ENCODE results near the gene MYH6.
"Not testable (repeated sequence)": the region's sequence is repeated elsewhere in the genome, so short reads cannot be mapped to it uniquely, and the experiment has no call there.

MYH6 gene

DNA sequence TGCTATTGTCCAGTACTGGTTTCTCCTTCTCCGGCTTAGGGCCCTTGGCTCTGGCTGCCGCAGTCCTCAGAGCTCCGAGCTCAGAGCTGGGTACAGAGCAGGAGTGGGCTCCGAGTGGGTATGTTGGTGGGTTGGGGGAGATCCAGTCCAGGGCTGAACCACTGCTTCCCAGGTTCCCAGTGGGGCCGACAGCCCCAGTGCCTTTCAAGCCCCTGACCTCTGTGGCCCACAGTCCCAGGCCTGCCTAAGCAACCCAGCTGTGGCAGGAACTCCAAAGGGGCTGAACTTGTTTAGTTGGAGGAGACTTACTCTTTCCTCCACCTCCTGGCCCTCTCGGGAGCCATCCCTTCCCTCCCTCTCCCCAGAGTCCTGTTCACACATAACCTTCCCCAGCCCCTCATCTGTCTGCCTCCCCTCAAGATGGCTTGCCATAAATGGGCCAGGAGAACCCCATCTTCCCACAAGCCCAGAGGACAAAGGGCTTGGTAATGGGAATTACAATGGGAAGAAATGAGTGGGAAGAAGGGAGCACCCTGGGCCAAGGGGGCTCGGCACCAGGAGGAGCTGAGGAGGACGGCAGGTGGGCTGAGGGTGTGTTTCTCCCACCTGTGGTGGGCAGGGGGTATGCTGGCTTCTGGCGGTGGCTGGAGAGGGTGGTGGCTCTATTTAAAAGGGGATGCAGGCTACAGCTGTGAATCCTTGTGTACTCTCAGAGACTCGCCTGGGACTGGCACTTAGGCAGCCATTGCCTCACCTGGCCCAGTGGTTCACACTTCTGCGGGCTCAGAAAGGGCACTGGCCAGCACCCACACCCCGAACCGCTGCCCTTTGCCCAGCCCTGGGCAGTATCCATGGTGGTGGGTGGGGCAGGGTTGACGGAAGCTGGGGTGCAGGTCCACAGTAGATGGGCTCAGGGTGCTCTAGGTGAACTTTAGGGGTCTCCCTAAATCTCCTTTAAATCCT is 3.8 kb upstream of the MYH6 start:
- DNase-seq (no peak), ATAC-seq (no peak)
- H3K27ac Mint-ChIP-seq: no peak overlapping the region
- H3K36me3 Mint-ChIP-seq (ENCODE audit: low read depth): no peaks in the 10 kb centered on the region
- peaks cover 4% of the 10 kb centered on the region for H3K27me3 Mint-ChIP-seq
- no peaks in the 10 kb centered on the region for H3K9me3 Mint-ChIP-seq
- H3K4me3 Mint-ChIP-seq: no peak overlapping the region
- no peaks in the 10 kb centered on the region for H3K4me1 Mint-ChIP-seq

DNA sequence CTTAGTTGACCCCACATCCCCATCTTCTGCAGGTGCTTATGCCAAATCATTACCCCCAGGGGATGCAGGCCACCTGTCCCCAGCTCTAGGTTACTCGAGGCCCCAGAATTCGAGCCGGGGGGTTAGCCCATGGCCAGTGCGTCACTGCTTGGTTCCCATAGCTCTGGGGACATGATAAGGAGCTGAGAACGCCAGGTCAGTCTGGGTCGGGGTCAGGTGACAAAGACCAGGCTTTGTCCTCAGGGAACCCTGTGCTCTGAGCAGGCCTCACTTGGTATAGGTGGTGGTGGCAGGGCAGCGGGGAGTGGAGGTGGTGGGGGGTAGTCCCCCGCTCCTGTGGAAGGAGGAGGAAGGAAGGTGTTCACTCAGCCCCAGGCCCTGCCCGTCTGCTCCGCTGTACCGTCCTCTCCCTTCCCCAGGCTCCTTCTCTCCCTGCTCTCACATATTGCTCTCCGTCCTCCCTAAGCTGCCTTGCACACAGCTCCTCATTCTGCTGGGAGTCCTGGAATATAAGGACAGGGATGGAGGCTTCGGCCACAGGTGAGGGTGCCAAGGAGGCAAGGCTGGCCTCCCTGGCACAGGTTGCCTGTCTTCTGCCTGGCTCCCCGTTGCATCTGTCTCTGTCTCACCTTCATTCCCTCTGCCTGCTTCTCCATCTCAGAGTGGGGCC is 2.0 kb upstream of the MYH6 start:
- H3K27ac Mint-ChIP-seq: no peak overlapping the region
- no peaks in the 10 kb centered on the region for H3K36me3 Mint-ChIP-seq (ENCODE audit: low read depth)
- ATAC-seq (no peak), DNase-seq (no peak)
- H3K27me3 Mint-ChIP-seq: peaks cover 6% of the 10 kb centered on the region
- H3K4me1 Mint-ChIP-seq: no peaks in the 10 kb centered on the region
- no peak overlapping the region for H3K4me3 Mint-ChIP-seq
- H3K9me3 Mint-ChIP-seq: no peaks in the 10 kb centered on the region

DNA sequence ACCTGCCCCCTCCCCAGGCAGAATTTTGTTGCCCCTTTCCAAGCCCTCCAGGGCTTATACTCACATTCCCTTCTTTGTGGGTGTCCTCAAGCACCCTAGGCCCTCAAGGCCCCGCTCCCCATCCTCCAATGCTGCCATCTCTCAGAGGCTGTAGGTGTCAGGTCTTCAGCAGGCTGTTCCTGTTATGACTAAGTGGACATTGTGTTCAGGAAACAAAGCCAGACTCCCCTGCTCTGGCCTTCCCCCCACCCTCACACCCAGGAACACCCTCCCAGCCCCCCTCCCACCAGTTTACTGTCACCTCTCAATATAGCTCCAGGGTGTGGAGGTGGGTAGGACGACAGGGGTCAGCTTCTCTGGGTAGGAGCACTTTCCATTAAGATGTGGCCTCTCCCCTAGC is 1.4 kb upstream of the MYH6 start:
- Mint-ChIP-seq H3K4me1 (no peaks in the 10 kb centered on the region), H3K4me3 (no peak overlapping the region), H3K9me3 (no peaks in the 10 kb centered on the region), H3K27me3 (peaks cover 6% of the 10 kb centered on the region), H3K27ac (no peak overlapping the region), H3K36me3 (ENCODE audit: low read depth) (no peaks in the 10 kb centered on the region)
- ATAC-seq: no peak
- DNase-seq: no peak

DNA sequence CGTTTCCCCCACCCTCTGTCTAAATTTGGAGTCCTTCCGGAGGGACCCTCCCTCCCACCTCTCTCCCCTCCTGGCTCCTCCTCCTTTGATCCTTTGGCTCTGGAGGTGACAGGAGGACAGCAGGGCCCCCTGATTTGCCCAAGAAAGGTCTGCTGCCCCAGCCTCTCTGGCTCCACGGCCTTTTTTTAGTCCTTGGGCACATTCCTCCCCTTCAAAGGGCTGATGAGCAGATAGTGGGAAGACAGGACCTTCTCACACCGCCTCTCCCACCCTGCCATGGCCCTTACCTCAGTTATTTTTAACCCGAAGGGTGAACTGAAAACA is 196 bp upstream of the MYH6 start:
- Mint-ChIP-seq H3K27me3 (peaks cover 8% of the 10 kb centered on the region), H3K4me3 (no peak overlapping the region), H3K27ac (no peak overlapping the region), H3K9me3 (no peaks in the 10 kb centered on the region), H3K36me3 (ENCODE audit: low read depth) (no peaks in the 10 kb centered on the region), H3K4me1 (no peaks in the 10 kb centered on the region)
- DNase-seq (no peak), ATAC-seq (no peak)

DNA sequence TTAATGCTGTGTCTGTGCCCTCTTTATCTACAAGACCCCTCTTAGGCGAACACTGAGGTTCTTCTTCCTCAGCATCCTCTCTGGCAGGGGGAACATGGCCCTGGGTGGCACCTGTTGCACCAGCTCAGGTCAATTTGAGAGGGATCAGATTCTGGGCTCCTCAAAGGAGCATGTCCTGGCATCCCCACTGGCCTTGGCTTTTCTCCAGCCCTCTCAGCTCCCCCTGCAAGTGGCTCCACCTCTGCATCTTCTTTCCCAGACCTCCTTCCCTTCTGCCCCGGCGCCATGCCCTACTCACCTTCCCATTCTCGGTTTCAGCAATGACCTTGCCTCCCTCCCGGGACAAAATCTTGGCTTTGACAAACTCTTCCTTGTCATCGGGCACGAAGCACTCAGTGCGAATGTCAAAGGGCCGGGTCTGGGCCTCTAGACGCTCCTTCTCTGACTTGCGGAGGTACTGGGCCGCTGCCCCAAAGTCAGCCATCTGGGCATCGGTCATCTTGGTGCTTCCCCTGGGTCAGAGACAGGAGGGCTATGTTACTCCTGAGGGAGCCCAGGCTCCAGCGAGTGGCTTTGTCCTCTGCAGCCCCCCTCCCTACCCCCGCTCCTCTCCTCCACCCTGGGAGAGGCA is 1.2 kb downstream of the MYH6 start:
- no peak overlapping the region for H3K4me3 Mint-ChIP-seq
- H3K4me1 Mint-ChIP-seq: no peaks in the 10 kb centered on the region
- H3K27me3 Mint-ChIP-seq: peaks cover 11% of the 10 kb centered on the region
- ATAC-seq: no peak
- no peaks in the 10 kb centered on the region for H3K36me3 Mint-ChIP-seq (ENCODE audit: low read depth)
- no peak overlapping the region for H3K27ac Mint-ChIP-seq
- no peaks in the 10 kb centered on the region for H3K9me3 Mint-ChIP-seq
- no peak for DNase-seq

DNA sequence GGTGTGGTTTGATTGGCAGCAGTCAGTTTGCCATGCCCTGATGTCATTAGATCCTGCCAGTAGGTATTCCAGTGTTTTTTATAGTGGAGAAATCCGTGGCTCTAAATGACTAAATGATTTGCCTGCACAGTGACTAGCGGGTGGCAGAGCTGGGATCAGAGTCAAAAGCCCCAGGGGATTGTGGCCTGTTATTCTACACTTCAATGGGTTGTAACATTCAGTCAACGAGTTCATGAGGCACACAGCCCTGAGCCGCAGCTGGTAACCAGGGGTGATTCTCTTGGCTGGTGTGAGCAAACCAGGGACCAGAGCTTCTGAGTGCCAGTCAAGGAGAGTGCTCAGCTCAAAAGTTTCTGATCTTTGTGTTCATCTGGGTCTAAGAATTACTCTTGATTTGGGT is 1.8 kb downstream of the MYH6 start:
- Mint-ChIP-seq H3K9me3 (no peaks in the 10 kb centered on the region), H3K27me3 (peaks cover 11% of the 10 kb centered on the region), H3K36me3 (ENCODE audit: low read depth) (no peaks in the 10 kb centered on the region), H3K4me3 (no peak overlapping the region), H3K4me1 (no peaks in the 10 kb centered on the region), H3K27ac (no peak overlapping the region)
- ATAC-seq (no peak), DNase-seq (no peak)

DNA sequence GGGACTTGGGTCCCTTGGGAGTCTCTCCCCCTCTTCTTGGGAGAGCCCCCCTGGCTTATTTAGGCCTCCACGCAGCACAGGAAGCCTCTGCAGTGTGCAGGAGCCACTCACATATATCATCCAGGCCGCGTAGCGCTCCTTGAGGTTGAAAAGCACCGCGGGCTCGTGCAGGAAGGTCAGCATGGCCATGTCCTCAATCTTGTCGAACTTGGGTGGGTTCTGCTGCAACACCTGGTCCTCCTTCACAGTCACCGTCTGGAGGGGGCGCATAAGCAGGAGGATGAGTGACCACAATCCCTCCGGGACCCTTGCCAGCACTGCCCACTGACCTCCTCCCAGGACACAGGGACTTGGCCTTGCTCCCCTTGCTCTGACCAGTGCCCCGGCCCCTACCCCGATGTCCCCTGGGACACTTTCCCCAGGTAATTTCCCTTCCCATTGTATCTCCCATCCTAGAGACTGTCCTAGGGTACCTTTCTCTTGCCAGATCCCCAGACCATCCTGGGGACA is 2.5 kb downstream of the MYH6 start:
- Mint-ChIP-seq H3K4me3 (no peak overlapping the region), H3K27ac (no peak overlapping the region), H3K4me1 (no peaks in the 10 kb centered on the region), H3K36me3 (ENCODE audit: low read depth) (no peaks in the 10 kb centered on the region), H3K27me3 (peaks cover 11% of the 10 kb centered on the region), H3K9me3 (no peaks in the 10 kb centered on the region)
- ATAC-seq: no peak
- no peak for DNase-seq

DNA sequence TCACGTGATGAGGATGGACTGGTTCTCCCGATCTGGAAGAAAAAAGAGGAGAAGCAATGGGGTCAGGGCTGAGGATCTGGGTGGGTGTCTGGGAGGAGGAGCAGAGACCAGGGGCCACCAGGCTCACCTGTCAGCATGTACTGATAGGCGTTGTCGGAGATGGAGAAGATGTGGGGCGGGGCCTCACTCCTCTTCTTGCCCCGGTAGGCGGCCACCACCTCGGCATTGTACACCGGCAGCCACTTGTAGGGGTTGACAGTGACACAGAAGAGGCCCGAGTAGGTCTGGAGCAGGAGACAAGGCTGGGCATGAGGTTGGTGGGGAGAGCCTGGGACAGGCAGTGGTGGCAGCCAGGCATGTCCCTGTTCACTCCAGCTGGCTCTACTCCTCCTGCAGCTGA is 3.0 kb downstream of the MYH6 start:
- no peak for DNase-seq
- Mint-ChIP-seq H3K4me1 (no peaks in the 10 kb centered on the region), H3K27me3 (peaks cover 11% of the 10 kb centered on the region), H3K4me3 (no peak overlapping the region), H3K36me3 (ENCODE audit: low read depth) (no peaks in the 10 kb centered on the region), H3K27ac (no peak overlapping the region), H3K9me3 (no peaks in the 10 kb centered on the region)
- no peak for ATAC-seq

DNA sequence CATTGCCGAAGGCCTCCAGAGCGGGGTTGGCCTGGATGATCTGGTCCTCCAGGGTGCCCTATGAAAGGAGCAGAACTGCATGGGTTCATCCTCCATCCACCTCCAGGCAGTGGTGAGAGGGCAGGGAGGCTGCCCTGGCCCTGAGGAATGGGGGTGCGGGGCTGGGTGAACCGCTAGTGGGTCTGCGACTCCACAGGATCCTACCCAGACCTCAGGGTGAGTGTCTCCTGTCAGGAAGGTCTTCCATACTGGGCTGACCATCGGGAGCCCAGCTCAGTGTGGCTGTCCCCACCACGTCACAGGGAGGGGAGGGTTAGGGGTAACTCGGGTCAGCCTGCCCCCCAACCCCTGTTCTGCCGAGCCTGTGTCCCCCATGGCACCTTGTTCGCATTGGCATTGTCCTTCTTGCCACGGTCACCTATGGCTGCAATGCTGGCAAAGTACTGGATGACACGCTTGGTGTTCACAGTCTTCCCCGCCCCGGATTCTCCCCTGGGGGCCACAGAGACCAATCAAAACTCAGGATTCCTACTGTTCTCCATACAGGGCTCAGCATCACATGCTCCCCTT is 3.7 kb downstream of the MYH6 start:
- Mint-ChIP-seq H3K4me1 (no peaks in the 10 kb centered on the region), H3K27ac (no peak overlapping the region), H3K4me3 (no peak overlapping the region), H3K36me3 (ENCODE audit: low read depth) (no peaks in the 10 kb centered on the region), H3K9me3 (no peaks in the 10 kb centered on the region), H3K27me3 (peaks cover 11% of the 10 kb centered on the region)
- DNase-seq (no peak), ATAC-seq (no peak)

DNA sequence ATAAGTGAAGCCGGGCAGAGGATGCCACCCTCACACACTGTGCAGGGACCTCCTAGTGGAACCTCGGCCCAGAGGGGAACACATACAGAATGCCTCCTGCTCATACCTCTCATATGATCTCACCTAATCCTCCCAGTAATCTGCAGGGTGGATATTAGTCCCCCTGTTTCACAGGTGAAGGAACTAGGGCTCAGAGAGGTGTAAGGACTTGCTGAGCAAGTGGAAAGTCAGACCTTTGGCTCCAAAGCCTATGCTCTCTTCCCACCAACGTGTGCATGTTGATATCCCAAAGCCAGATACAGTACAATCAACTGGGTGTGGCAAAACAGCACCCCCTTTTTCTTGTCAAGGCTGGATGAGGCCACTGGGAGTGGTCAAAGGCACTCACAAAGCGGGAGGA is 4.2 kb downstream of the MYH6 start:
- DNase-seq (no peak), ATAC-seq (no peak)
- Mint-ChIP-seq H3K27ac (no peak overlapping the region), H3K36me3 (ENCODE audit: low read depth) (no peaks in the 10 kb centered on the region), H3K4me3 (no peak overlapping the region), H3K4me1 (no peaks in the 10 kb centered on the region), H3K9me3 (no peaks in the 10 kb centered on the region), H3K27me3 (peaks cover 11% of the 10 kb centered on the region)

DNA sequence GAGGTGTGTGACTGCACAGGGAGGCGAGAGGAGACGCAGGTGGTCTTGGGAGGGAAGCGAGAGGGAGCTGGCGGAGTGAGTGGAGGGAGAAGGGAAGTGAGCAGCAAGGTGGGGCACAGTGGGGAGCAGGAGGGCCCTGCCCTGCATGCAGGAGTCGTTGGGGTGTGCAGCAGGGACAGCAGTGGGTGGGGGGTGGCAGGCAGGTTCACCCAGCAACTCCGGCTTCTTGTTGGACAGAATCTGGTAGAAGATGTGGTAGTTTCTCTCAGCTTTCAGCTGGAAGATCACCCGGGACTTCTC is 5.0 kb downstream of the MYH6 start:
- H3K27ac Mint-ChIP-seq: no peak overlapping the region
- H3K4me1 Mint-ChIP-seq: no peaks in the 10 kb centered on the region
- no peaks in the 10 kb centered on the region for H3K36me3 Mint-ChIP-seq (ENCODE audit: low read depth)
- no peaks in the 10 kb centered on the region for H3K9me3 Mint-ChIP-seq
- H3K4me3 Mint-ChIP-seq: no peak overlapping the region
- H3K27me3 Mint-ChIP-seq: peaks cover 11% of the 10 kb centered on the region
- no peak for ATAC-seq
- DNase-seq: no peak

DNA sequence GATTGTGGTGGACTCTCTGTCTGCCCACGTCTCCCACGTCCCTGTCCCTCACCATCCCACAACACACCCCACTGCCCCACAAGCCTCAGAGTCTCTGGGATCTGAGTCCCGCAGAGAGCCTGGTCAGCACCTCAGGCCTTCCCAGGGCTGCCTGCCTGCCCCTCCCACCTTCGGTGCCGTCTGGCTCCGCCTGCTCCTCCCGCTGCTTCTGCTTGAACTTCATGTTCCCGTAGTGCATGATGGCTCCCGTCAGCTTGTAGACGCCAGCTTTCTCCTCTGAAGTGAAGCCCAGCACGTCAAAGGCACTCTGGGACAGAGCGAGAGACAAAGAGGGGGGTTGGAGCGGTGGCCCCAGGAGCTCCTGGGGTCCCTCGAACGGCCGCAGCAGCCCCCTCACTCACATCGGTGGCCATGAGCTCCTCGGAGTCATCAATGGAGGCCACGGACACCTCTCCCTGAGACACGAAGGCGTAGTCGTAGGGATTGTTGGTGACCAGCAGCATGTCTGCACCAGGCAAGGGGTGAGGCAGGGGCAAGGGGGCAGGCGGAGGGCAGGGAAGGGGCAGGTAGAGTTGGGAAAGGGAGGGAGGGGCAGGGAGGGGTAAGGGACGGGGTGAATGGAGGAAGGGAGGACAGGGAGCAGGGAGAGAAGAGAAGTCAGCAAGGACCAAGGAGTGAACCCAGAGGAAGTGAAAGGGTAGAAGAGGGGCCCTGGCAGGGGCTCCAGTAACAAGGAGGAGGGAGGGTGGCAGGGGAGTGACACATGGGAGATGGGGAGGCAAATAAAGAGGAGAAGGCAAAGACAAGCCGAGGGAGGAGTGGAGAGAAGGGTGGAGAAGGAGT is 5.6 kb downstream of the MYH6 start:
- Mint-ChIP-seq H3K27me3 (peaks cover 8% of the 10 kb centered on the region), H3K4me3 (no peak overlapping the region), H3K27ac (no peak overlapping the region), H3K4me1 (no peaks in the 10 kb centered on the region), H3K36me3 (ENCODE audit: low read depth) (no peaks in the 10 kb centered on the region), H3K9me3 (no peaks in the 10 kb centered on the region)
- ATAC-seq: no peak
- no peak for DNase-seq

DNA sequence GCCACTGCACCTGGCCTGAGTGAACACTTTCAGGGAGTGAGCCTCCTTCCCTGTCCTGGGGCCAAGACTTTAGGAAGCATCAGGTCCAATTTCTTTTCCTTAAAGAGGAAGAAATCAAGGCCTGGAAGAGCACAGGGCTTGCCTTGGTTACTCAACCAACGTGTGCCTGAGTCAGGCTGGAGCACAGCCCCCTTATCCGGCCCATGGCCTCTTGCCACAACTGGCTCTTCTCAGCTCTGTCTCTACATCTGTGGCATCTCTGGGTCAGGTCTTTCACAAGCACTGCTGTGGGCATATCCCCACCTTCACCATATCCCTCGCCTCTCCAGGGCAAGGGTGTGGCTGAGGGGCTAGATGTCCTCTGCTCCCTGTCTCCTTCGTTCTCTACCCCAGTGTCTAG is 6.8 kb downstream of the MYH6 start:
- peak overlapping the region; percentile 32 for H3K27ac Mint-ChIP-seq
- ATAC-seq: no peak
- peaks cover 7% of the 10 kb centered on the region for H3K27me3 Mint-ChIP-seq
- H3K4me1 Mint-ChIP-seq: no peaks in the 10 kb centered on the region
- no peak for DNase-seq
- H3K36me3 Mint-ChIP-seq (ENCODE audit: low read depth): no peaks in the 10 kb centered on the region
- H3K4me3 Mint-ChIP-seq: no peak overlapping the region
- no peaks in the 10 kb centered on the region for H3K9me3 Mint-ChIP-seq

DNA sequence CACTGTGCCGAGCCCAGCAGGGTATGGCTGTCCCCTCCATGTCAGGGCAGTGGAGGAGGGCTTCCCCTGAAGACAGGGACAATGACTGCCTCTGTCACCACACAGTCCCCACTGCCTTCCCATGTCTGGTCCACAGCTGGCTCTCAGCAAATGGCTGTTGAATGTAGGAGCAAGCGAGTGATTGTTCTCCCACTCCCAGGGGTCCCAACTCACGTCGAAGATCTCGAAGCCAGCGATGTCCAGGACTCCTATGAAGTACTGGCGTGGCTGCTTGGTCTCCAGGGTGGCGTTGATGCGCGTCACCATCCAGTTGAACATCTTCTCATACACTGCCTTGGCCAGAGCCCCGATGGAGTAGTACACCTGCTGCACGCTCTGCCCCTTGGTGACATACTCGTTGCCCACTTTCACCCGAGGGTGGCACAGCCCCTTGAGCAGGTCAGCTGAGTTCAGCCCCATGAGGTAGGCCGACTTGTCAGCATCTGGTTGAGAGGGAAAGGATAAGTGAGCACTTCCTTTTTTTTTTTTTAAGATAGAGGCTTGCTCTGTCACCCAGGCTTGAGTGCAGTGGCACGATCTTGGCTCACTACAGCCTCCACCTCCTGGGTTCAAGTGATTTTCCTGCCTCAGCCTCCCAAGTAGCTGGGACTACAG is 7.5 kb downstream of the MYH6 start:
- not testable (repeated sequence) for H3K9me3 Mint-ChIP-seq, ATAC-seq

More for the DNA sequence above, 7.5 kb downstream of the MYH6 start:
- H3K27me3 Mint-ChIP-seq; DNase-seq; H3K27ac Mint-ChIP-seq; H3K36me3 Mint-ChIP-seq (ENCODE audit: low read depth); H3K4me1 Mint-ChIP-seq; H3K4me3 Mint-ChIP-seq: not testable (repeated sequence)

Data from activated naive CD8-positive, alpha-beta T cell treated with anti-CD3 and anti-CD28 coated beads, Interleukin-2, amount 50 U/mL, for 24 hours (primary cell).